Stimulated activated CD8-positive, alpha-beta memory T cell treated with anti-CD3 and anti-CD28 coated beads, Interleukin-7, amount 100 ng/mL, for 4 hours (primary cell): ENCODE results near the gene SOX18.
A peak's percentile ranks its signal among the peaks of the same experiment; 100 is the strongest.
"Not testable (repeated sequence)": the region's sequence is repeated elsewhere in the genome, so short reads cannot be mapped to it uniquely, and the experiment has no call there.

ENCODE experiments used
- DNase-seq, 2 donors: peaks; one replicate each; pipeline ENCODE4 v3.0.0-alpha.2; 2020; ENCODE audit warnings: low read depth in 2 of 2

SOX18 gene

GRCh38 chr20:64049060-64049877 is at the start of gene SOX18:
TSS of gene SOX18 (minus strand) at chr20:64049639. CDS start at chr20:64049516, 123 bp downstream.
- DNase-seq: no peak

DNA sequence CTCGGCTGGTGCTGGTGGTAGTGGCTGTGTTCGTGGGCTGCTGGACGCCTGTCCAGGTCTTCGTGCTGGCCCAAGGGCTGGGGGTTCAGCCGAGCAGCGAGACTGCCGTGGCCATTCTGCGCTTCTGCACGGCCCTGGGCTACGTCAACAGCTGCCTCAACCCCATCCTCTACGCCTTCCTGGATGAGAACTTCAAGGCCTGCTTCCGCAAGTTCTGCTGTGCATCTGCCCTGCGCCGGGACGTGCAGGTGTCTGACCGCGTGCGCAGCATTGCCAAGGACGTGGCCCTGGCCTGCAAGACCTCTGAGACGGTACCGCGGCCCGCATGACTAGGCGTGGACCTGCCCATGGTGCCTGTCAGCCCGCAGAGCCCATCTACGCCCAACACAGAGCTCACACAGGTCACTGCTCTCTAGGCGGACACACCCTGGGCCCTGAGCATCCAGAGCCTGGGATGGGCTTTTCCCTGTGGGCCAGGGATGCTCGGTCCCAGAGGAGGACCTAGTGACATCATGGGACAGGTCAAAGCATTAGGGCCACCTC is 49.1 kb upstream of the SOX18 start:
- no peak for DNase-seq

GRCh38 chr20:64096535-64096934 is 47.1 kb upstream of the SOX18 start:
- no peak for DNase-seq

DNA sequence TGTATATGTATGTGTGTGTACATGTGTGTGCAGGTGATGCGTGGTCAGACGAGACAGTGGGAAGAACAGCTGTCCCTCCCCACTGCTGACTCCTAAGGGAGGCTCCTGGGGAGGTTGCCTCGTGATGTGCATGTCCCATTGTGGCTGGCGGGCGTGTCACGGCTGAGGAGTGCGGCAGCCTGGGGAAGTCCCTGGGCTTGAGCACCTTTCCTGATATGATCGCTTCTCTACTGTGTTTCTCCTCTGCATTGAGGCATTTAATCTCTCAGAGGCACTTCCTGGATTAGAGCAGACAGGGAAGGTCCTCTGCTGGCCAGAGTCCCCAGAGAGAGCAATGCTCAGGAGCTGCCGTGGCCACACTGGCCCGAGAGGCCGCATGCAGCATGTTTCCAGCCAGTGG is 46.5 kb upstream of the SOX18 start:
- DNase-seq: no peak

DNA sequence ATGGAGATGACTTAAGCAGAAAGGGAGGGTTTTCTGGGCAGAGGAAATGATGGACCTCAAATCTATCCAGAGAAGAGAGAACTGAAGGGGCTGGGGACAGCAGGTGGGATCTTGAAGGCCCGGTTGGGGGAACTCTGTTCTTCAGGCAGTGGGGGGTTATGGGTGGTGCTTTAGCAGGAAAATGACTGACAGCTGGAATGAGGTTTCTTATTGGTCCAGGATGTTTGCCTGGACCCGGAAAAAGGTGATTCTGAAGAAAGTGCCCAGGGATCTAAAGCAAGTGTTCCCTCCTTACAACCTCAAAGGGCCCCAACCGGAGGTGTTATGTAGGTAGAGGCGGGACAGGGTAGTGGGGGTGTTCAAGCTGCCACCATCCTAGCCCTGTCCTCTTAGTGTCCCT is 46.0 kb upstream of the SOX18 start:
- DNase-seq: no peak

DNA sequence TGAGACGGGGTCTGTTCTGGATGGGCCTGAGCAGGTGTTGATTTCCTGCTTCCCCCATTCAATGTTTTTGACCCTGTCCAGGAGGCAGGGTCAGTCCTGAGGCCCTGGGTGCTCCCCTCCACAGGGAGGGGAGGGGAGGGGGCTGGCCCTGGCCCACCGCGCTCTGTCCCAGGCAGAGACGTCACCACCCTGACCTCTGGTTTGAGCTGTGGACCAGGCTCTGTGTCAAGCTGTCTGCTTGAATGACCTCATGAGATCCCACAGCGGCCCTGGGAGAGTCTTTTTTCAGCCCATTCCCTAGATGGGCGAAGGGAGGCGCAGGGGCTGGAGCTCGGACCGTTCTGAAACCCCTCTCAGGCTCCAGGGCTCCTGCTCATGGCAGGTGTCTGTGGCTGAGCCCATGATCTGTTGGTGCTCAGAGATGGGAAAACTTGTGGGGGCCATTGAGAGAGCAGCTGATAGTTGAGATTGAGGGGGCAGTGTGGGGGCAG is 43.6 kb upstream of the SOX18 start:
- DNase-seq: no peak

GRCh38 chr20:64092258-64093012 is 43.0 kb upstream of the SOX18 start:
- DNase-seq: no peak

DNA sequence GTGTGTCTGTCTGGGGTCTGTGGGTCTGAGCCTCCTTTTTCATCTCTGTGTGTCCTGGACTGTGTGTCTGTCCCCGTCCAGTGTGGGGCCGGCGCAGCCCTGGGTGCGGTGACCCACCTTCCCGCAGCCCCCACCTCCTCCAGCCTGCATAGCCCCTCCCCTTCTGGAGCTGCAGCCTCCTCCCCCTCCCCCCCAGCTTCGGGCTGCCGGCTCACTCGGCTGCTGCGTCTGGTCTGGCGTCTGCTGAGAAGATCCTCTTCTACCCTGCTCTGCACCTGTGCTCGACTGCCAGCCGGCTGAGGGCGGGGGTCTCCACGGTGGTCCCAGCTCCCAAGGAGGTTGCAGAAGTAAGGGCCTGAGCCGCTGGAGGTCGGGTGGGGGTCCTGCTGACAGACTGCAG is 42.3 kb upstream of the SOX18 start:
- no peak for DNase-seq

- DNase-seq: no peak
Measured at GRCh38 chr20:64091340-64091739, 41.9 kb upstream of the SOX18 start.

GRCh38 chr20:64090165-64090564 is 40.7 kb upstream of the SOX18 start:
- no peak for DNase-seq

DNA sequence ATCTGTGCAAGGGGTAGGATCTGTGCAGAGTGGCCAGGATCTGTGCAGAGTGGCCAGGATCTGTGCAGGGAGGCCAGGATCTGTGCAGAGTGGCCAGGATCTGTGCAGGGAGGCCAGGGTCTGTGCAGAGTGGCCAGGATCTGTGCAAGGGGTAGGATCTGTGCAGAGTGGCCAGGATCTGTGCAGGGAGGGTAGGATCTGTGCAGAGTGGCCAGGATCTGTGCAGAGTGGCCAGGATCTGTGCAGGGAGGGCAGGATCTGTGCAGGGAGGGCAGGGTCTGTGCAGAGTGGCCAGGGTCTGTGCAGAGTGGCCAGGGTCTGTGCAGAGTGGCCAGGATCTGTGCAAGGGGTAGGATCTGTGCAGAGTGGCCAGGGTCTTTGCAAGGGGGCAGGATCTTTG is 39.1 kb upstream of the SOX18 start:
- DNase-seq: not testable (repeated sequence)

GRCh38 chr20:64087226-64087825 is 37.9 kb upstream of the SOX18 start:
- not testable (repeated sequence) for DNase-seq

DNA sequence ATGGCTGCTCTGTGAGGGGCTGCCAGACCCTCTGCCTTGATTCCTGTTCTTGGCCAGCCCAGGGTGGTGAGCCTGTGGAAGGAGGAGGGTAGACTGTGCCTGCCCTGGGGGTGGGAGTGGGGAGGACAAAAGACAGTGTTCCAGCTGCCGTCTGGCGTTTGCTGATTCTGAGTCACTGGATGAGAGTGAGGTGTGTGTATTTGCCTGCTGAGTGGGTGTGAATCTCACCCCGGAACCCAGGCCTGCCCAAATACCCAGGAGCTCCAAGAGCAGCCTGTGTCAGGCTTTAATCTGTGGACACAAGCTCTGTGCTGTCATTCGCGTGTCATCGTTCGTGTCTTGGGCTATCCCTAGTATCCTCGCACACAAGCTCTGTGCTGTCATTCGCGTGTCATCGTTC is 37.4 kb upstream of the SOX18 start:
- DNase-seq: no peak

- no peak for DNase-seq
Measured at GRCh38 chr20:64084685-64085152, 35.3 kb upstream of the SOX18 start.

- no peak for DNase-seq
Measured at GRCh38 chr20:64083804-64084684, 34.6 kb upstream of the SOX18 start, which contains the start of gene LKAAEAR1. TSS of gene LKAAEAR1 (minus strand) at chr20:64084398. CDS start at chr20:64084219, 179 bp downstream.

DNA sequence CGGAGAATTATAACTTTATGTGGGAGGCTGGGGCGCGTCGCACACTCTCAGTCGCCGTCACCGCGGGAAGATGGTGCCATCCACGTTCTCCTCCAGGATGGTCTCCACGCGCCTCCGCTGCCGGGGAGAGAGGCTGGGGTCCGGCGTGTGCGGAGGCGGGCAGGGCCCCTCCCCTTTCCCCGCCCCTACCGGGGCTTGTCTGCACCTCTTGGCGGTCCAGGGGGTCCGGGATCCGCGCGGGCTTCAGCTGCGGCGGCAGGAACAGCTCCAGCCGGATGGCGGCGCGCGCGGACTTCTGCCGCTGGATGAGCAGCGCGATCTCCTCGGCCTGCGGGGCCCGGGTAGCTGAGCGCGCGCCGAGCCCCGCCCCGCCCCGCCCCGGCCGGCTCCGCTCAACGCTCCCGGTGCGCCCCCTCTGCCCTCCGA is 34.0 kb upstream of the SOX18 start:
- DNase-seq: peak in 1 of 2 donors; percentile 62

- no peak for DNase-seq
Measured at GRCh38 chr20:64082820-64083377, 33.5 kb upstream of the SOX18 start.

GRCh38 chr20:64082126-64082731 is 32.8 kb upstream of the SOX18 start:
- no peak for DNase-seq

DNA sequence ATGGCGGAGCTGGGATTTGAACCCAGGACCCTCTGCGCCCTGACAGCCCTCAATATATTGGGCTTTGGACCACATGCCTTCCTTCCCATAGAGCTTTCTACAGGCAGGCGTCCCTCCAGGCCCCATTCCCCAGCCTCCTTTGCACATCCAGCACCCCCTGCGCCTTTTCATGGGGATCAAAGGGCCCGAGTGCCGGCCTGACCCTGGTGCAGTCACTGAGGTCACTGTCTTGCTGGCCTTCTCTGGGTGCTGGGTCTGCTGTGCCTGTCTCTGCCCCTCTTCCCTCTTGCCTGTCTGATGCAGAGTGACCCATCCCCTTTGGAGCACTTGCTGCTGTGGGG is 32.2 kb upstream of the SOX18 start:
- DNase-seq: no peak
